ENCODE data around the gene ANXA11.

Gene ANXA11

GRCh38 chr10:80164596-80164995, 40.7 kb downstream of the ANXA11 start:
- no peak for DNase-seq

GRCh38 chr10:80163741-80164341, 41.5 kb downstream of the ANXA11 start:
- DNase-seq, result no peak

- no peak for DNase-seq
Observed at GRCh38 chr10:80161321-80162083, 43.8 kb downstream of the ANXA11 start.

- no peak for DNase-seq
Observed at GRCh38 chr10:80160361-80161320, 44.7 kb downstream of the ANXA11 start.

- no peak for DNase-seq
Observed at GRCh38 chr10:80159166-80159873, 46.0 kb downstream of the ANXA11 start.

GRCh38 chr10:80158598-80159127, 46.7 kb downstream of the ANXA11 start:
- peak; percentile 89 for DNase-seq

- no peak for DNase-seq
Observed at GRCh38 chr10:80158126-80158525, 47.2 kb downstream of the ANXA11 start.

- DNase-seq, result no peak
Observed at GRCh38 chr10:80157561-80157960, 47.8 kb downstream of the ANXA11 start.

- DNase-seq, result no peak
Observed at GRCh38 chr10:80156216-80156615, 49.1 kb downstream of the ANXA11 start.

GRCh38 chr10:80155696-80156215, 49.6 kb downstream of the ANXA11 start:
- DNase-seq, result no peak

GRCh38 chr10:80154978-80155695, 50.2 kb downstream of the ANXA11 start:
- no peak for DNase-seq

- DNase-seq, result no peak
Observed at GRCh38 chr10:80154626-80154977, 50.7 kb downstream of the ANXA11 start.

- DNase-seq, result no peak
Observed at GRCh38 chr10:80153460-80153859, 51.9 kb downstream of the ANXA11 start.

- DNase-seq, result no peak
Observed at GRCh38 chr10:80152820-80153219, 52.5 kb downstream of the ANXA11 start.

GRCh38 chr10:80150172-80150571, 55.2 kb downstream of the ANXA11 start:
- no peak for DNase-seq

- no peak for DNase-seq
Observed at GRCh38 chr10:80149123-80149522, 56.2 kb downstream of the ANXA11 start.

- no peak for DNase-seq
Observed at GRCh38 chr10:80148166-80148805, 57.1 kb downstream of the ANXA11 start.

GRCh38 chr10:80146918-80147317, 58.4 kb downstream of the ANXA11 start:
- DNase-seq, result no peak

- DNase-seq, result peak; percentile 5
Observed at GRCh38 chr10:80145406-80146308, 59.7 kb downstream of the ANXA11 start.

- peak; percentile 2 for DNase-seq
Observed at GRCh38 chr10:80144696-80145131, 60.6 kb downstream of the ANXA11 start.
